ENCODE results near the gene RAE1. TPM values are rescaled to one million over a fixed set of nuclear protein-coding genes. Genes with fewer than 3 reads are reported as not detected.

The RAE1 gene
- total and polyA plus RNA-seq, 2 of the 4 experiments (the other 2 are of a cell fraction), result 32.8 to 80.5 TPM

DNA sequence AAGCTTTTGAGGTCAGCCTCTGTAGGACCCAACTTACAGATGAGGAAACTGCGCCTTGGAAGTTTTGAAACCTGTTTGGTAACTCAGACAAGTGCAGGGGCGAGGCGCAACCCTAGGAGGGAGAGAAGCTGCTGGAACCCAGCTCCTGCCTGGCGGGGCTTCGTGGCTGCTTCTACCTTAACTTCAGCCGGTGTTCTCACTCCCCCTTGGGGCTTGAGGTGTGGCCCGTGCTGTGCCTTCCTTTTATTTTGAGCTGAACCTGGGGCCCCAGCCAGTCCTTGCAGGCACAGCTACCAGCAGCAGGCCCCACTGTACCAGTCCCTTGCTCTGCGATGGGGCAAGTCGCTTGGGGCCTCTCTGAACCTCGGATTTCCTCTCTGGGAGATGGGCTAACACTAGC lies 52.2 kb downstream of the RAE1 start:
- H4K91ac ChIP-seq (ENCODE audit: insufficient read depth, low read depth, low read length), result no peak overlapping the region
- H2AK9ac ChIP-seq (replicated peaks; ENCODE audit: low read depth, low read length, poor library complexity), result no peak overlapping the region
- no peak overlapping the region for H2BK15ac ChIP-seq (ENCODE audit: low read depth, low read length)
- no peak overlapping the region for H3K56ac ChIP-seq (ENCODE audit: extremely low read depth, insufficient read depth, low read length)
- H2BK5ac ChIP-seq (ENCODE audit: low read depth, low read length, poor library complexity, severe bottlenecking), result no peak overlapping the region
- no peak overlapping the region for H3K23ac ChIP-seq (ENCODE audit: low read depth, low read length)
- H3K4me1 ChIP-seq (ENCODE audit: control insufficient read depth, insufficient read depth, low read length), result peaks cover 5% of the 10 kb centered on the region; the same call in 1 of the 2 replicates
- no TSS peak for BruUV-seq (replicated peaks)
- no peak overlapping the region for H4K5ac ChIP-seq (ENCODE audit: low read depth, low read length)
- H2AFZ ChIP-seq (replicated peaks; ENCODE audit: low read length, poor library complexity), result no peak overlapping the region
- peaks cover 20% of the 10 kb centered on the region for H3K36me3 ChIP-seq (ENCODE audit: control insufficient read depth, insufficient read depth, low read length)
- H3K14ac ChIP-seq (replicated peaks; ENCODE audit: low read depth, low read length), result no peak overlapping the region
- in situ Hi-C loops (cut with MboI; ENCODE audit: low sequenced_read_pairs) (no loop called here), intact Hi-C loops (cut with micrococcal nuclease) (no loop called here), dilution Hi-C loops (cut with HindIII; ENCODE audit: low sequenced_read_pairs, unreplicated experiment) (no loop called here)
- peaks cover 0 to 3% of the 10 kb centered on the region in 2 experiments; a peak in 1 of 4 replicates for H3K79me1 ChIP-seq (ENCODE audit: low read depth in 1 of 2, low read length in 2 of 2)
- H3K4me3 ChIP-seq (ENCODE audit: insufficient read depth, low read depth, low read length), result no peak overlapping the region
- H3K4ac ChIP-seq (ENCODE audit: low read depth, low read length), result no peak overlapping the region
- DNase-seq (no peak), ATAC-seq (ENCODE audit: low read depth) (no peak)
- TF ChIP-seq MAFK (IDR thresholded peaks at IDR 0.05; ENCODE audit: low read depth, low read length), result no peak
- no peak for TF ChIP-seq RAD21 (IDR thresholded peaks at IDR 0.05; ENCODE audit: low read length)
- TF ChIP-seq, protein P1, sequence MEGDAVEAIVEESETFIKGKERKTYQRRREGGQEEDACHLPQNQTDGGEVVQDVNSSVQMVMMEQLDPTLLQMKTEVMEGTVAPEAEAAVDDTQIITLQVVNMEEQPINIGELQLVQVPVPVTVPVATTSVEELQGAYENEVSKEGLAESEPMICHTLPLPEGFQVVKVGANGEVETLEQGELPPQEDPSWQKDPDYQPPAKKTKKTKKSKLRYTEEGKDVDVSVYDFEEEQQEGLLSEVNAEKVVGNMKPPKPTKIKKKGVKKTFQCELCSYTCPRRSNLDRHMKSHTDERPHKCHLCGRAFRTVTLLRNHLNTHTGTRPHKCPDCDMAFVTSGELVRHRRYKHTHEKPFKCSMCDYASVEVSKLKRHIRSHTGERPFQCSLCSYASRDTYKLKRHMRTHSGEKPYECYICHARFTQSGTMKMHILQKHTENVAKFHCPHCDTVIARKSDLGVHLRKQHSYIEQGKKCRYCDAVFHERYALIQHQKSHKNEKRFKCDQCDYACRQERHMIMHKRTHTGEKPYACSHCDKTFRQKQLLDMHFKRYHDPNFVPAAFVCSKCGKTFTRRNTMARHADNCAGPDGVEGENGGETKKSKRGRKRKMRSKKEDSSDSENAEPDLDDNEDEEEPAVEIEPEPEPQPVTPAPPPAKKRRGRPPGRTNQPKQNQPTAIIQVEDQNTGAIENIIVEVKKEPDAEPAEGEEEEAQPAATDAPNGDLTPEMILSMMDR (conservative IDR thresholded peaks at IDR 0.05; ENCODE audit: low read depth, low read length), result no peak
- TF ChIP-seq SMC3 (IDR thresholded peaks at IDR 0.05; ENCODE audit: low read depth, low read length), result no peak
- TF ChIP-seq MAZ (IDR thresholded peaks at IDR 0.05; ENCODE audit: borderline replicate concordance, low read depth, low read length), result no peak
- no peak for TF ChIP-seq POLR2A (IDR thresholded peaks at IDR 0.05; ENCODE audit: low read depth, low read length)
- TF ChIP-seq FOS (IDR thresholded peaks at IDR 0.05; ENCODE audit: low read depth, low read length), result no peak
- no peak for TF ChIP-seq RFX5 (IDR thresholded peaks at IDR 0.05; ENCODE audit: low read depth, low read length)
- TF ChIP-seq CEBPB (IDR thresholded peaks at IDR 0.05; ENCODE audit: low read depth, low read length), result no peak
- no peak for TF ChIP-seq CHD1 (IDR thresholded peaks at IDR 0.05; ENCODE audit: low read depth, low read length)
- no peak for TF ChIP-seq MXI1 (IDR thresholded peaks at IDR 0.05; ENCODE audit: borderline replicate concordance, low read depth, low read length)
- TF ChIP-seq ELK1 (IDR thresholded peaks at IDR 0.05; ENCODE audit: borderline replicate concordance, low read depth, low read length), result no peak
- no peak for TF ChIP-seq RCOR1 (IDR thresholded peaks at IDR 0.05; ENCODE audit: insufficient replicate concordance, low read length)
- TF ChIP-seq NFE2L2 (IDR thresholded peaks at IDR 0.05; ENCODE audit: low read depth, low read length), result no peak
- TF ChIP-seq, protein P2, sequence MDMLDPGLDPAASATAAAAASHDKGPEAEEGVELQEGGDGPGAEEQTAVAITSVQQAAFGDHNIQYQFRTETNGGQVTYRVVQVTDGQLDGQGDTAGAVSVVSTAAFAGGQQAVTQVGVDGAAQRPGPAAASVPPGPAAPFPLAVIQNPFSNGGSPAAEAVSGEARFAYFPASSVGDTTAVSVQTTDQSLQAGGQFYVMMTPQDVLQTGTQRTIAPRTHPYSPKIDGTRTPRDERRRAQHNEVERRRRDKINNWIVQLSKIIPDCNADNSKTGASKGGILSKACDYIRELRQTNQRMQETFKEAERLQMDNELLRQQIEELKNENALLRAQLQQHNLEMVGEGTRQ (IDR thresholded peaks at IDR 0.05; ENCODE audit: low read depth, low read length), result no peak
- no peak for TF ChIP-seq BHLHE40 (IDR thresholded peaks at IDR 0.05; ENCODE audit: low read depth, low read length)
- H3K9me1 ChIP-seq (ENCODE audit: insufficient read depth, low read length), result no peaks in the 10 kb centered on the region
- H3K9ac ChIP-seq (ENCODE audit: low read depth, low read length), result no peak overlapping the region
- no peaks in the 10 kb centered on the region for H3K9me3 ChIP-seq (ENCODE audit: control insufficient read depth, insufficient read depth, low read length)
- no peak overlapping the region for H4K8ac ChIP-seq (ENCODE audit: low read depth in 2 of 2, low read length in 2 of 2)
- H3K27me3 ChIP-seq (ENCODE audit: control insufficient read depth, insufficient read depth, low read length), result no peaks in the 10 kb centered on the region
- POLR2A ChIA-PET (ENCODE audit: unreplicated experiment), result no interaction called here
- H2BK20ac ChIP-seq (ENCODE audit: low read depth, low read length), result no peak overlapping the region
- H3K27ac ChIP-seq (ENCODE audit: insufficient read depth, low read length), result no peak overlapping the region
- WGBS, 2 experiments (ENCODE audit: extremely low coverage in 2 of 2, insufficient read length in 1 of 2), result no CpG with 5 or more reads among the region's 10 CpGs
- no peak overlapping the region for H2AK5ac ChIP-seq (ENCODE audit: low read depth, low read length)
- H2BK120ac ChIP-seq (ENCODE audit: low read depth, low read length), result no peak overlapping the region
- no peaks in the 10 kb centered on the region; the same call in 1 of the 2 replicates for H4K20me1 ChIP-seq (ENCODE audit: insufficient read depth, low read length)
- no peak overlapping the region for H3K4me2 ChIP-seq (ENCODE audit: low read depth, low read length)
- H3K18ac ChIP-seq (ENCODE audit: low read depth, low read length), result no peak overlapping the region
- CTCF ChIA-PET, result no interaction called here

Data from IMR-90 (cell line).